OCI-LY1 (cell line): ENCODE measurements around the gene TRAF3IP1.

Experiments
- H2AFZ ChIP-seq: fragments of 200-600 bp; sonication (generic), shearing (Covaris generic); 2 replicates; pipeline ENCODE4 v1.6.0; 2014; ENCODE audit warnings: antibody characterized with exemption, mild to moderate bottlenecking, low read length
- H3F3A ChIP-seq: fragments of 200-600 bp; sonication (generic), shearing (Covaris generic); 2 replicates; pipeline ENCODE4 v1.6.0; 2014; ENCODE audit warnings: mild to moderate bottlenecking, antibody characterized with exemption, low read length, moderate library complexity; ENCODE audit not compliant: insufficient read depth
- H3K27ac ChIP-seq: fragments of 200-600 bp; sonication (generic); 2 replicates; pipeline ENCODE4 v1.5.1; 2014; ENCODE audit warnings: low read length, mixed run types, mild to moderate bottlenecking, low read depth; ENCODE audit not compliant: poor library complexity, severe bottlenecking
- H3K27me3 ChIP-seq: fragments of 200-600 bp; sonication (generic); 2 replicates; pipeline ENCODE4 v1.6.0; 2014; ENCODE audit warnings: antibody characterized with exemption, mild to moderate bottlenecking, low read length, moderate library complexity; ENCODE audit not compliant: insufficient read depth
- H3K36me3 ChIP-seq: fragments of 200-600 bp; sonication (generic); 2 replicates; pipeline ENCODE4 v1.6.1; 2014; ENCODE audit warnings: mild to moderate bottlenecking, antibody characterized with exemption, low read length, moderate library complexity, mixed read lengths; ENCODE audit not compliant: insufficient read depth
- H3K4me1 ChIP-seq: fragments of 200-600 bp; sonication (generic); 2 replicates; pipeline ENCODE4 v1.5.1; 2014; ENCODE audit warnings: mild to moderate bottlenecking, low read length, moderate library complexity; ENCODE audit not compliant: insufficient read depth, severe bottlenecking
- H3K4me2 ChIP-seq: fragments of 200-600 bp; sonication (generic), shearing (Covaris generic); 2 replicates; pipeline ENCODE4 v1.6.1; 2014; ENCODE audit warnings: low read length
- H3K4me3 ChIP-seq: fragments of 200-600 bp; sonication (generic); 2 replicates; pipeline ENCODE4 v1.5.1; 2014; ENCODE audit warnings: low read length, low read depth, mild to moderate bottlenecking, mixed read lengths; ENCODE audit not compliant: poor library complexity, severe bottlenecking
- H3K79me2 ChIP-seq: fragments of 200-600 bp; shearing (Covaris generic); 2 replicates; pipeline ENCODE4 v1.6.1; 2016; ENCODE audit warnings: mixed run types, low read length, mixed read lengths; ENCODE audit not compliant: insufficient read depth
- H3K9ac ChIP-seq: fragments of 200-600 bp; sonication (generic), shearing (Covaris generic); 2 replicates; pipeline ENCODE4 v1.6.1; 2014; ENCODE audit warnings: mild to moderate bottlenecking, low read length, mixed read lengths
- H3K9me2 ChIP-seq: fragments of 200-600 bp; sonication (generic), shearing (Covaris generic); 2 replicates; pipeline ENCODE4 v1.6.1; 2014; ENCODE audit warnings: low read depth, mild to moderate bottlenecking, low read length, mixed read lengths
- H3K9me3 ChIP-seq: fragments of 200-600 bp; shearing (Covaris generic); 2 replicates; pipeline ENCODE4 v1.6.1; 2014; ENCODE audit warnings: low read length, mixed read lengths
- H4K20me1 ChIP-seq: fragments of 200-600 bp; sonication (generic), shearing (Covaris generic); 2 replicates; pipeline ENCODE4 v1.6.0; 2016; ENCODE audit warnings: mild to moderate bottlenecking, low read length; ENCODE audit not compliant: insufficient read depth
- EZH2 ChIP-seq: fragments of 200-600 bp; sonication (generic), shearing (Covaris generic); IDR thresholded peaks from 2 replicates; pipeline ENCODE4 v1.8.0; 2017; ENCODE audit warnings: borderline replicate concordance, mixed run types, mild to moderate bottlenecking, antibody characterized with exemption, low read length, moderate library complexity, mixed read lengths
- TF ChIP-seq, protein P1 (sequence below): fragments of 200-600 bp; sonication (generic), shearing (Covaris generic); IDR thresholded peaks from 2 replicates; pipeline ENCODE4 v1.5.1; 2017; ENCODE audit warnings: mild to moderate bottlenecking, antibody characterized with exemption, low read length, moderate library complexity, mixed read lengths

The TRAF3IP1 gene

GRCh38 chr2:238326801-238327365, 6.6 kb downstream of the TRAF3IP1 start:
- Histone ChIP-seq H3K9me2 (no peaks in the 10 kb centered on the region), H3K79me2 (no peaks in the 10 kb centered on the region), H3F3A (no peaks in the 10 kb centered on the region), H3K36me3 (no peaks in the 10 kb centered on the region), H3K4me1 (no peaks in the 10 kb centered on the region), H2AFZ (no peak overlapping the region), H3K27me3 (no peaks in the 10 kb centered on the region), H3K27ac (no peak overlapping the region), H3K4me2 (no peak overlapping the region), H3K9me3 (no peaks in the 10 kb centered on the region), H3K4me3 (no peak overlapping the region), H4K20me1 (no peaks in the 10 kb centered on the region), H3K9ac (no peak overlapping the region)
- TF ChIP-seq, protein P1, sequence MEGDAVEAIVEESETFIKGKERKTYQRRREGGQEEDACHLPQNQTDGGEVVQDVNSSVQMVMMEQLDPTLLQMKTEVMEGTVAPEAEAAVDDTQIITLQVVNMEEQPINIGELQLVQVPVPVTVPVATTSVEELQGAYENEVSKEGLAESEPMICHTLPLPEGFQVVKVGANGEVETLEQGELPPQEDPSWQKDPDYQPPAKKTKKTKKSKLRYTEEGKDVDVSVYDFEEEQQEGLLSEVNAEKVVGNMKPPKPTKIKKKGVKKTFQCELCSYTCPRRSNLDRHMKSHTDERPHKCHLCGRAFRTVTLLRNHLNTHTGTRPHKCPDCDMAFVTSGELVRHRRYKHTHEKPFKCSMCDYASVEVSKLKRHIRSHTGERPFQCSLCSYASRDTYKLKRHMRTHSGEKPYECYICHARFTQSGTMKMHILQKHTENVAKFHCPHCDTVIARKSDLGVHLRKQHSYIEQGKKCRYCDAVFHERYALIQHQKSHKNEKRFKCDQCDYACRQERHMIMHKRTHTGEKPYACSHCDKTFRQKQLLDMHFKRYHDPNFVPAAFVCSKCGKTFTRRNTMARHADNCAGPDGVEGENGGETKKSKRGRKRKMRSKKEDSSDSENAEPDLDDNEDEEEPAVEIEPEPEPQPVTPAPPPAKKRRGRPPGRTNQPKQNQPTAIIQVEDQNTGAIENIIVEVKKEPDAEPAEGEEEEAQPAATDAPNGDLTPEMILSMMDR = no peak
- no peak for TF ChIP-seq EZH2

- no peak overlapping the region for H3K9ac ChIP-seq
- no peaks in the 10 kb centered on the region for H3K27me3 ChIP-seq
- H3K79me2 ChIP-seq = no peaks in the 10 kb centered on the region
- no peak overlapping the region for H3K4me3 ChIP-seq
- H3K9me3 ChIP-seq = no peaks in the 10 kb centered on the region
- H3F3A ChIP-seq = no peaks in the 10 kb centered on the region
- H4K20me1 ChIP-seq = no peaks in the 10 kb centered on the region
- no peaks in the 10 kb centered on the region for H3K4me1 ChIP-seq
- no peak overlapping the region for H3K27ac ChIP-seq
- H3K4me2 ChIP-seq = no peak overlapping the region
- no peaks in the 10 kb centered on the region for H3K9me2 ChIP-seq
- no peaks in the 10 kb centered on the region for H3K36me3 ChIP-seq
- H2AFZ ChIP-seq = no peak overlapping the region
- TF ChIP-seq, protein P1 = no peak
- no peak for TF ChIP-seq EZH2
Measured at GRCh38 chr2:238327751-238328150, 7.4 kb downstream of the TRAF3IP1 start.

DNA sequence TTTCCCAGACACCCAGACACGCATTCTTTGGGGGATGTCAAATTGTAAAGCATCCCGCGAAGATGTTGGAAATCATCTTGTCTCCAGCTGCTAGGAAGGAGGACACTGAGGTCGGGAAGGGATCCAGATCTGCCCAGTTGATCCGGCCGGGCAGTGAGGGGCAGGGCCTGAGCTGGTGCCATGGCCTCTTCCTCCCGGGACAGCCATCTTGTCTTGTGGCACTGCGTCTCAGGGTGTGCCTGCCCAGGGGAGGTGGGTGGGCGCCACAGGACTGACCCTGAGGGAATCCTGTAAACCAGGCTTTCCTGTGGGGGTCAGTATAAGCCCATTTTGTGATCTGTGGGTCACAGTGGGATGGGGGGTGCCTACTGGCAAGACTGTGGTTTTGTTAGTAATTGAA, 10.1 kb downstream of the TRAF3IP1 start:
- no peaks in the 10 kb centered on the region for H3K79me2 ChIP-seq
- no peak overlapping the region for H3K9ac ChIP-seq
- H3K9me2 ChIP-seq = no peaks in the 10 kb centered on the region
- H3K4me3 ChIP-seq = no peak overlapping the region
- H4K20me1 ChIP-seq = no peaks in the 10 kb centered on the region
- H3K4me2 ChIP-seq = no peak overlapping the region
- H3K27me3 ChIP-seq = no peaks in the 10 kb centered on the region
- H3K36me3 ChIP-seq = no peaks in the 10 kb centered on the region
- peaks cover 10% of the 10 kb centered on the region for H3K4me1 ChIP-seq
- H2AFZ ChIP-seq = no peak overlapping the region
- H3K9me3 ChIP-seq = no peaks in the 10 kb centered on the region
- no peak overlapping the region for H3K27ac ChIP-seq
- H3F3A ChIP-seq = no peaks in the 10 kb centered on the region
- no peak for TF ChIP-seq EZH2
- TF ChIP-seq, protein P1 = no peak
